HEK293T (cell line): ENCODE results near the gene DDN.
A peak's percentile ranks its signal among the peaks of the same experiment; 100 is the strongest.

Experiments
- CTCF ChIA-PET: fragments of 350-600 bp; formaldehyde crosslinking; extraction: SDS; loops from one replicate; lab custom pipeline; 2021; ENCODE audit warnings: antibody characterized with exemption, inconsistent platforms; lab: Yijun Ruan, JAX
- POLR2A ChIA-PET: fragments of 350-600 bp; formaldehyde crosslinking; extraction: SDS; loops from one replicate; lab custom pipeline; 2020; ENCODE audit warnings: antibody characterized with exemption, inconsistent platforms; lab: Yijun Ruan, JAX
- DNase-seq: peaks from one replicate; pipeline ENCODE4 v3.0.0; 2012; ENCODE audit warnings: mixed read lengths; ENCODE audit errors: extremely low spot score
- ARNT ChIP-seq: fragments of 450-650 bp; IDR thresholded peaks from 2 replicates; pipeline ENCODE4 v1.6.1; 2017; ENCODE audit warnings: mild to moderate bottlenecking
- BHLHE40 ChIP-seq: fragments of 450-650 bp; IDR thresholded peaks from 2 replicates; pipeline ENCODE4 v1.6.1; 2016; ENCODE audit warnings: mild to moderate bottlenecking, moderate library complexity, borderline replicate concordance
- CTBP1 ChIP-seq: fragments of 450-650 bp; IDR thresholded peaks from 2 replicates; pipeline ENCODE4 v1.6.1; 2016; ENCODE audit warnings: borderline replicate concordance
- ELF4 ChIP-seq: fragments of 450-650 bp; IDR thresholded peaks from 2 replicates; pipeline ENCODE4 v1.6.1; 2017; ENCODE audit warnings: antibody characterized with exemption
- FOXA1 ChIP-seq: fragments of 450-650 bp; IDR thresholded peaks from 2 replicates; pipeline ENCODE4 v1.6.1; 2016; ENCODE audit warnings: mild to moderate bottlenecking
- FOXK2 ChIP-seq: fragments of 450-650 bp; IDR thresholded peaks from 2 replicates; pipeline ENCODE4 v1.6.1; 2016; ENCODE audit warnings: mild to moderate bottlenecking
- FOXM1 ChIP-seq: fragments of 450-650 bp; IDR thresholded peaks from 2 replicates; pipeline ENCODE4 v1.6.1; 2017; ENCODE audit warnings: mild to moderate bottlenecking, borderline replicate concordance
- HDGF ChIP-seq: fragments of 450-650 bp; IDR thresholded peaks from 2 replicates; pipeline ENCODE4 v1.6.1; 2017; ENCODE audit warnings: antibody characterized with exemption, borderline replicate concordance
- L3MBTL2 ChIP-seq: fragments of 450-650 bp; conservative IDR thresholded peaks from 2 replicates; pipeline ENCODE4 v1.6.1; 2016; ENCODE audit warnings: mild to moderate bottlenecking
- LEF1 ChIP-seq: fragments of 450-650 bp; IDR thresholded peaks from 2 replicates; pipeline ENCODE4 v1.6.1; 2017; ENCODE audit warnings: mild to moderate bottlenecking, borderline replicate concordance
- NFRKB ChIP-seq: fragments of 450-650 bp; IDR thresholded peaks from 2 replicates; pipeline ENCODE4 v1.6.1; 2016; ENCODE audit warnings: mild to moderate bottlenecking, moderate library complexity
- SP1 ChIP-seq: fragments of 450-650 bp; IDR thresholded peaks from 2 replicates; pipeline ENCODE4 v1.6.1; 2017
- SUZ12 ChIP-seq: fragments of 450-650 bp; IDR thresholded peaks from 2 replicates; pipeline ENCODE4 v1.6.1; 2016; ENCODE audit warnings: mild to moderate bottlenecking
- TARDBP ChIP-seq: fragments of 450-650 bp; IDR thresholded peaks from 2 replicates; pipeline ENCODE4 v1.6.1; 2016
- ZNF384 ChIP-seq: fragments of 450-650 bp; IDR thresholded peaks from 2 replicates; pipeline ENCODE4 v1.6.1; 2016
- TF ChIP-seq, protein P1 (sequence below): fragments of 450-650 bp; IDR thresholded peaks from 2 replicates; pipeline ENCODE4 v1.6.1; 2016

DDN gene

GRCh38 chr12:48997719-48998496 lies 1.3 kb downstream of the DDN start:
- CTCF ChIA-PET, result interaction anchor here (1.3 to 4.5 kb wide), 2 partner anchors 10 to 145 kb away, joined by 3 to 26 read pairs; no protein-coding TSS in a partner anchor
- POLR2A ChIA-PET, result interaction anchor here (1.1 to 2.2 kb wide), 2 partner anchors 40 to 132 kb away, joined by 3 to 5 read pairs; partner anchors contain the start of gene ARF3
- no peak for DNase-seq
- TF ChIP-seq SUZ12, result no peak
- TF ChIP-seq ARNT, result no peak
- no peak for TF ChIP-seq HDGF
- TF ChIP-seq LEF1, result no peak
- no peak for TF ChIP-seq CTBP1
- no peak for TF ChIP-seq FOXK2
- TF ChIP-seq ZNF384, result no peak
- TF ChIP-seq BHLHE40, result no peak
- TF ChIP-seq FOXA1, result no peak

DNA sequence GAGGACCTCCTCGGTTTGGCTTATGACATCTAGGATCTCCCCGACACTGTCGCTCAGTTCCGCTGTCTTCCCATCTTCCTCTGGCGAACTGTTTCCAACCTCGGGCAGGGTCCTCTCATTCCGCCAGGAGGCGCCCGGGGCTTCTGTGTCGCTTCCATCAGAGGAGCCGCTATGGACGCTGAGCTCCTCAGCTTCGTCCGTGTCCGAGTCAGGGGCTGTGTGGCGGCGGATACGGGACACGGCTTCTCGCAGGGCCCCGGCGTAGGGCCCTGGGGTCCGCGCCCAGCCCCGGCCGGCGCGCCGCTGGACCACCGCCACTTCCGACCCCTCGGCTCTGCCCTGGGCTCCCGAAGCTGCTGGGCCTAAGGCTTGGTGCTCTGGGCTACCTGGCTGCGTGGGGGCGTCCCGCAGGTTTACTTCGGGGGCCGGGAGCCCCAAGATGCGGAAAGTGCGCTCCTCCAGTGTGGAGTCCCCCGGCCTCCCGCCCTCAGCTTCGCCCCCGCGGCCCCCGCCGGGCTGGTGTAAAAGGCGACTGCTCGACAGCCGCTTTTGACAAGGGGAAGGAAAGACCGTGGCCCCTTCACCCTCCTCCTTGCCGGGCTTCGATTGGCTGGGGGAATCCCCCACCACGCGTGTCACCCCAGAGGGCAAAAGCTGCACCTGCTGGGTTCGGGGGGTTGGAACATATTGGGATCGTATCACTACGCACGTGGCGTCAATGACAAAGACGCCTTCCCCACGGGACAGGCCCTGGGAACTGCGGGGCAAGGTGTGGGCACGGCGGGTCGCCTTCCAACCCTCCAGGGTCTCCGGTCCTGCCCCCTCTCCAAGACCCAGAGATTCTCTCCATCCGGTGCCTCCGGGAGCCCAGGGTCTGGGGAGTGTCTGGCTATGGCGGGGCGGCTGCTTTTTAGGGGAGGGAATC lies 2.1 kb downstream of the DDN start:
- ChIA-PET POLR2A (interaction anchor here (0.7 to 2.2 kb wide), 3 partner anchors 9 to 133 kb away, joined by 3 to 5 read pairs (median 3); partner anchors contain the start of gene ARF3), CTCF (interaction anchor here (0.6 to 4.5 kb wide), 8 partner anchors 8 to 170 kb away, joined by 3 to 26 read pairs (median 3); no protein-coding TSS in a partner anchor)
- peak; percentile 48 for DNase-seq
- no peak for TF ChIP-seq HDGF
- TF ChIP-seq L3MBTL2, result no peak
- TF ChIP-seq FOXM1, result no peak
- no peak for TF ChIP-seq SUZ12
- TF ChIP-seq FOXK2, result no peak
- TF ChIP-seq CTBP1, result no peak
- no peak for TF ChIP-seq SP1
- TF ChIP-seq FOXA1, result no peak
- no peak for TF ChIP-seq LEF1
- no peak for TF ChIP-seq BHLHE40
- TF ChIP-seq NFRKB, result no peak
- TF ChIP-seq TARDBP, result no peak
- TF ChIP-seq ARNT, result no peak
- no peak for TF ChIP-seq ZNF384
- no peak for TF ChIP-seq ELF4
- TF ChIP-seq, protein P1, sequence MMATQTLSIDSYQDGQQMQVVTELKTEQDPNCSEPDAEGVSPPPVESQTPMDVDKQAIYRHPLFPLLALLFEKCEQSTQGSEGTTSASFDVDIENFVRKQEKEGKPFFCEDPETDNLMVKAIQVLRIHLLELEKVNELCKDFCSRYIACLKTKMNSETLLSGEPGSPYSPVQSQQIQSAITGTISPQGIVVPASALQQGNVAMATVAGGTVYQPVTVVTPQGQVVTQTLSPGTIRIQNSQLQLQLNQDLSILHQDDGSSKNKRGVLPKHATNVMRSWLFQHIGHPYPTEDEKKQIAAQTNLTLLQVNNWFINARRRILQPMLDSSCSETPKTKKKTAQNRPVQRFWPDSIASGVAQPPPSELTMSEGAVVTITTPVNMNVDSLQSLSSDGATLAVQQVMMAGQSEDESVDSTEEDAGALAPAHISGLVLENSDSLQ, result no peak

DNA sequence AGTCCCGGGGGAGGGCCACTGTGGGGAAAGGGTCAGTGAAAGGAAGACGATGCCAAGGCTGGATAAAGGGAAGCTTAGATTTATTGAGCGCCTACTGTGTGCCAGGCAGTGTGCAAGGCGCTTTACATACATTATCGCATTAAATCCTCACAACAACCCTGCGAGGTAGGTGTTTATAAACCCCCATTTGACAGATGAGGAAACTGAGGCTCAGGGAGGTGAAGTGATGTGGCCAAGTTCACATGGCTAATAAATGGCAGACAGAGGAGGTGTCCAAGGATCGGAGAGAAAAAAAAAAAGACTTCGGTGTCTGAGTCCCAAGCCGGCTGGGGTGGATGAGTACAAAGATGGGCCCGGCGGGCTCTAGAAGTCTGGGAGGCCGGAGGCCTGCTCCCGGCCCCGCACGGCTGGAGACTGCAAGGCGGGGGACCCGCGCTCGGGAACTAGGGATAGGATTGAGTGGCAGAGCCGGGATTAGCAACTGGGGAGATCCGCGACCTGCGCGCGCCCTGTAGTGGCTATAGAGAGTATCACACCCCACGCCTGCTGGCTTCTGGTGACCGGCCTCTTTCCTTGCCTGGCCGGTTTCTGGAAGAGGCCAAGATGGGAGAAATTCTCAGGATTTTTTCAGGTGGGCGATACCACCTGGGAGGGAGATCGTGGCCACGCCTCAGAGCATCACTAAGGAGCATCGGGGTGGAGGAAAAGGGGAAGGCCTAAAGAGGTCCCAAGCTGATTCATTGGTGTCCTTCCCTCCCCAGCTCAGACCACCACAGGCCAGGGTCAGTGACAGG lies 3.9 kb downstream of the DDN start:
- DNase-seq, result peak; percentile 93
- TF ChIP-seq NFRKB (no peak), ARNT (no peak), FOXK2 (no peak)
- TF ChIP-seq, protein P1, result peak; percentile 94
- POLR2A ChIA-PET, result no interaction called here
- CTCF ChIA-PET, result interaction anchor here (0.6 to 1.0 kb wide), 3 partner anchors 10 to 130 kb away, joined by 3 to 4 read pairs (median 3); partner anchors contain the start of gene RND1

GRCh38 chr12:48994224-48995085 lies 4.7 kb downstream of the DDN start:
- no peak for TF ChIP-seq LEF1
- no peak for TF ChIP-seq FOXK2
- TF ChIP-seq ELF4, result no peak
- TF ChIP-seq L3MBTL2, result no peak
- no peak for TF ChIP-seq SP1
- TF ChIP-seq, protein P1, result no peak
- no peak for TF ChIP-seq ARNT
- TF ChIP-seq ZNF384, result no peak
- TF ChIP-seq TARDBP, result no peak
- TF ChIP-seq NFRKB, result no peak
- TF ChIP-seq BHLHE40, result no peak
- no peak for TF ChIP-seq CTBP1
- TF ChIP-seq FOXA1, result no peak
- POLR2A ChIA-PET, result interaction anchor here (0.7 kb wide), 1 partner anchor 142 kb away, joined by 3 read pairs; the partner anchor contains the start of gene DDX23
- DNase-seq, result no peak
- CTCF ChIA-PET, result interaction anchor here (1.0 to 1.1 kb wide), 2 partner anchors 19 to 104 kb away, joined by 3 to 4 read pairs; no protein-coding TSS in a partner anchor
